Mesenchymal stem cell (in vitro differentiated cells and primary cell): ENCODE measurements around the gene LDLRAD3.

Experiments
- DNase-seq: peaks from one replicate; pipeline ENCODE4 v3.0.0-alpha.2; 2013
- H2AFZ ChIP-seq: one replicate; pipeline ENCODE4 v1.6.1; 2013; ENCODE audit warnings: low read depth, mild to moderate bottlenecking, control low read depth, inconsistent platforms, low read length, moderate library complexity
- H2AK5ac ChIP-seq: 2 replicates; pipeline ENCODE4 v1.6.1; 2013; ENCODE audit warnings: low read length, moderate library complexity, mild to moderate bottlenecking, inconsistent platforms; ENCODE audit not compliant: severe bottlenecking
- H2BK120ac ChIP-seq: one replicate; pipeline ENCODE4 v1.6.1; 2013; ENCODE audit warnings: low read depth, mild to moderate bottlenecking, inconsistent platforms, low read length, moderate library complexity
- H2BK12ac ChIP-seq, 2 experiments: one replicate each; pipeline ENCODE4 v1.6.1; 2013; ENCODE audit warnings: inconsistent platforms in 2 of 2, low read length in 2 of 2, mild to moderate bottlenecking in 2 of 2, moderate library complexity in 2 of 2, control low read depth in 1 of 2
- H2BK15ac ChIP-seq: one replicate; pipeline ENCODE4 v1.6.1; 2013; ENCODE audit warnings: mild to moderate bottlenecking, low read depth, inconsistent platforms; ENCODE audit not compliant: poor library complexity, severe bottlenecking
- H2BK5ac ChIP-seq: 2 replicates; pipeline ENCODE4 v1.6.1; 2013; ENCODE audit warnings: low read depth, mild to moderate bottlenecking, low read length, control low read depth, inconsistent platforms; ENCODE audit not compliant: poor library complexity, severe bottlenecking
- H3K14ac ChIP-seq, 2 experiments: one replicate each; pipeline ENCODE4 v1.6.1; 2013; ENCODE audit warnings: inconsistent platforms in 2 of 2, low read length in 2 of 2, control low read depth in 1 of 2, mild to moderate bottlenecking in 1 of 2, moderate library complexity in 1 of 2
- H3K18ac ChIP-seq, 2 experiments: one replicate each; pipeline ENCODE4 v1.6.1; 2013; ENCODE audit warnings: inconsistent platforms in 2 of 2, low read length in 2 of 2, control low read depth in 1 of 2, low read depth in 1 of 2, mild to moderate bottlenecking in 1 of 2
- H3K23ac ChIP-seq, 2 experiments: one replicate each; pipeline ENCODE4 v1.6.1; 2013; ENCODE audit warnings: inconsistent platforms in 2 of 2, low read length in 2 of 2, mild to moderate bottlenecking in 2 of 2, moderate library complexity in 2 of 2, control low read depth in 1 of 2
- H3K27ac ChIP-seq: 2 replicates; pipeline ENCODE4 v1.5.1; 2013; ENCODE audit warnings: mild to moderate bottlenecking, moderate library complexity, low read length, control low read depth, inconsistent platforms; ENCODE audit not compliant: poor library complexity, severe bottlenecking
- H3K27me3 ChIP-seq, 2 experiments: 2 replicates each; pipeline versions ENCODE4 v1.6.1 to v1.7.0; 2013; ENCODE audit warnings: low read length in 2 of 2, mild to moderate bottlenecking in 2 of 2, moderate library complexity in 2 of 2, control low read depth in 1 of 2, inconsistent platforms in 1 of 2; ENCODE audit not compliant: control insufficient read depth in 1 of 2, insufficient read depth in 1 of 2
- H3K36me3 ChIP-seq, 2 experiments: 2 replicates each; pipeline versions ENCODE4 v1.6.1 to v1.7.0; 2013; ENCODE audit warnings: low read length in 2 of 2, control low read depth in 1 of 2, inconsistent platforms in 1 of 2, low read depth in 1 of 2, mild to moderate bottlenecking in 1 of 2; ENCODE audit not compliant: insufficient read depth in 2 of 2, control insufficient read depth in 1 of 2
- H3K4ac ChIP-seq, 2 experiments: one replicate each; pipeline ENCODE4 v1.6.1; 2013; ENCODE audit warnings: inconsistent platforms in 2 of 2, low read length in 2 of 2, mild to moderate bottlenecking in 2 of 2, moderate library complexity in 2 of 2, control low read depth in 1 of 2, low read depth in 1 of 2
- H3K4me1 ChIP-seq: 2 replicates; pipeline ENCODE4 v1.6.1; 2013; ENCODE audit warnings: low read depth, low read length, control low read depth; ENCODE audit not compliant: control insufficient read depth, insufficient read depth
- H3K4me2 ChIP-seq: 2 replicates; pipeline ENCODE4 v1.6.1; 2013; ENCODE audit warnings: low read length, mild to moderate bottlenecking, inconsistent platforms; ENCODE audit not compliant: poor library complexity, severe bottlenecking
- H3K4me3 ChIP-seq, 2 experiments: 2 replicates each; pipeline versions ENCODE4 v1.5.1 to v1.7.0; 2013; ENCODE audit warnings: low read length in 2 of 2, mild to moderate bottlenecking in 2 of 2, control low read depth in 1 of 2, low read depth in 1 of 2; ENCODE audit not compliant: insufficient read depth in 1 of 2
- H3K79me1 ChIP-seq: replicated peaks from 2 replicates; pipeline ENCODE4 v1.6.1; 2013; ENCODE audit warnings: mild to moderate bottlenecking, control low read depth, low read length, inconsistent platforms; ENCODE audit not compliant: poor library complexity, severe bottlenecking
- H3K9ac ChIP-seq: 2 replicates; pipeline ENCODE4 v1.7.0; 2013; ENCODE audit warnings: mild to moderate bottlenecking, low read length, moderate library complexity
- H3K9me3 ChIP-seq: 2 replicates; pipeline ENCODE4 v1.7.0; 2013; ENCODE audit warnings: mild to moderate bottlenecking, low read length; ENCODE audit not compliant: control insufficient read depth
- H4K8ac ChIP-seq: one replicate; pipeline ENCODE4 v1.6.1; 2013; ENCODE audit warnings: inconsistent platforms, mild to moderate bottlenecking, low read length, moderate library complexity
- H4K91ac ChIP-seq: one replicate; pipeline ENCODE4 v1.6.1; 2013; ENCODE audit warnings: mild to moderate bottlenecking, low read length, inconsistent platforms
- WGBS: methylation state at CpG from one replicate; pipeline ENCODE4 v1.1.7; 2013; ENCODE audit warnings: mixed read lengths; 5-methylcytosine and 5-hydroxymethylcytosine counted together

The LDLRAD3 gene

GRCh38 chr11:36155124-36155561 lies 211.3 kb downstream of the LDLRAD3 start:
- H3K14ac ChIP-seq = no peak overlapping the region
- H2BK12ac ChIP-seq = no peak overlapping the region
- no peak overlapping the region for H3K27ac ChIP-seq
- H3K4me3 ChIP-seq = no peak overlapping the region
- H3K4me1 ChIP-seq = peaks cover 2% of the 10 kb centered on the region
- no peak overlapping the region for H4K8ac ChIP-seq
- H3K79me1 ChIP-seq = peaks cover 2% of the 10 kb centered on the region
- no peaks in the 10 kb centered on the region for H3K36me3 ChIP-seq
- H3K23ac ChIP-seq = no peak overlapping the region
- H3K18ac ChIP-seq = no peak overlapping the region
- no peak overlapping the region for H2AFZ ChIP-seq
- H2BK15ac ChIP-seq = no peak overlapping the region
- no peak overlapping the region for H3K4me2 ChIP-seq
- DNase-seq = no peak
- H3K9ac ChIP-seq = no peak overlapping the region
- no peak overlapping the region for H2BK5ac ChIP-seq
- H3K27me3 ChIP-seq = no peaks in the 10 kb centered on the region
- no peak overlapping the region for H4K91ac ChIP-seq
- H3K9me3 ChIP-seq = no peaks in the 10 kb centered on the region
- H2AK5ac ChIP-seq = peak overlapping the region; percentile 80
- H3K4ac ChIP-seq = no peak overlapping the region
- 75% methylated on average over 8 of the region's 8 CpGs for WGBS
- H2BK120ac ChIP-seq = no peak overlapping the region

- no peak overlapping the region for H2BK120ac ChIP-seq
- H2BK5ac ChIP-seq = no peak overlapping the region
- no peak overlapping the region for H2AK5ac ChIP-seq
- no peak overlapping the region for H3K4me3 ChIP-seq
- no peak overlapping the region for H3K9ac ChIP-seq
- H2AFZ ChIP-seq = no peak overlapping the region
- no peak overlapping the region for H3K18ac ChIP-seq
- H2BK15ac ChIP-seq = no peak overlapping the region
- H2BK12ac ChIP-seq = no peak overlapping the region
- H4K91ac ChIP-seq = no peak overlapping the region
- H3K4ac ChIP-seq = no peak overlapping the region
- H3K27me3 ChIP-seq = no peaks in the 10 kb centered on the region
- no peaks in the 10 kb centered on the region for H3K9me3 ChIP-seq
- no peak overlapping the region for H3K23ac ChIP-seq
- WGBS = 91% methylated on average over 6 of the region's 6 CpGs
- H3K36me3 ChIP-seq = no peaks in the 10 kb centered on the region
- no peak overlapping the region for H3K27ac ChIP-seq
- no peak overlapping the region for H3K4me2 ChIP-seq
- H3K79me1 ChIP-seq = peaks cover 2% of the 10 kb centered on the region
- no peaks in the 10 kb centered on the region for H3K4me1 ChIP-seq
- no peak for DNase-seq
- no peak overlapping the region for H4K8ac ChIP-seq
- no peak overlapping the region for H3K14ac ChIP-seq
These were observed 211.9 kb downstream of the LDLRAD3 start for GRCh38 chr11:36155770-36156160.

GRCh38 chr11:36156161-36156816 lies 212.4 kb downstream of the LDLRAD3 start:
- H4K91ac ChIP-seq = no peak overlapping the region
- peak overlapping the region in 1 of 2 experiments; percentile 61 for H3K18ac ChIP-seq
- H3K9ac ChIP-seq = no peak overlapping the region
- no peak for DNase-seq
- peak overlapping the region in 1 of 2 experiments; percentile 27 for H3K4ac ChIP-seq
- no peak overlapping the region for H2BK120ac ChIP-seq
- H4K8ac ChIP-seq = no peak overlapping the region
- H3K23ac ChIP-seq = no peak overlapping the region
- no peaks in the 10 kb centered on the region for H3K4me1 ChIP-seq
- H2BK5ac ChIP-seq = no peak overlapping the region
- H3K4me2 ChIP-seq = no peak overlapping the region
- no peak overlapping the region for H3K14ac ChIP-seq
- H3K9me3 ChIP-seq = no peaks in the 10 kb centered on the region
- peaks cover 2% of the 10 kb centered on the region for H3K79me1 ChIP-seq
- H2BK15ac ChIP-seq = no peak overlapping the region
- peak overlapping the region in 1 of 2 experiments; percentile 48 for H2BK12ac ChIP-seq
- H3K4me3 ChIP-seq = no peak overlapping the region
- H3K27ac ChIP-seq = no peak overlapping the region
- H2AFZ ChIP-seq = no peak overlapping the region
- H3K27me3 ChIP-seq = no peaks in the 10 kb centered on the region
- no peaks in the 10 kb centered on the region for H3K36me3 ChIP-seq
- 74% methylated on average over 4 of the region's 4 CpGs for WGBS
- H2AK5ac ChIP-seq = peak overlapping the region; percentile 71

- Histone ChIP-seq H3K4me3 (no peak overlapping the region), H3K9me3 (no peaks in the 10 kb centered on the region), H2AK5ac (peak overlapping the region; percentile 35)
These were observed 213.1 kb downstream of the LDLRAD3 start for GRCh38 chr11:36156817-36157519.

More at GRCh38 chr11:36156817-36157519, 213.1 kb downstream of the LDLRAD3 start:
- H3K27ac ChIP-seq = no peak overlapping the region
- no peak overlapping the region for H3K9ac ChIP-seq
- no peak overlapping the region for H3K18ac ChIP-seq
- no peak overlapping the region for H2BK15ac ChIP-seq
- no peaks in the 10 kb centered on the region for H3K4me1 ChIP-seq
- H3K4me2 ChIP-seq = no peak overlapping the region
- no peak for DNase-seq
- H2AFZ ChIP-seq = no peak overlapping the region
- H3K79me1 ChIP-seq = peaks cover 2% of the 10 kb centered on the region
- H4K8ac ChIP-seq = no peak overlapping the region
- H3K27me3 ChIP-seq = no peaks in the 10 kb centered on the region
- no peaks in the 10 kb centered on the region for H3K36me3 ChIP-seq
- no peak overlapping the region for H3K14ac ChIP-seq
- 28% methylated on average over 4 of the region's 5 CpGs for WGBS
- H2BK120ac ChIP-seq = no peak overlapping the region
- H2BK5ac ChIP-seq = no peak overlapping the region
- no peak overlapping the region for H4K91ac ChIP-seq
- H3K4ac ChIP-seq = no peak overlapping the region
- H2BK12ac ChIP-seq = no peak overlapping the region
- H3K23ac ChIP-seq = no peak overlapping the region
